Occipital lobe (tissue), 2 donors: ENCODE measurements around the gene SH3GL1. TPM values are rescaled to one million over a fixed set of nuclear protein-coding genes. Genes with fewer than 3 reads are reported as not detected.

Source experiments
- DNase-seq: peaks from one replicate; lab custom pipeline; 2025; lab: John Stamatoyannopoulos, UW
- total RNA-seq: library from RNA; depleted of rRNA; stranded (reverse); fragments of >200 nt; gene quantifications from one replicate; pipeline ENCODE4 v1.2.3, GENCODE V29; 2014

SH3GL1 gene
- total RNA-seq, 1 donor from 2014 or later = 15.3 TPM

- DNase-seq = no peak
Measured at GRCh38 chr19:4432918-4433506, 32.7 kb upstream of the SH3GL1 start.

- peak; percentile 36 for DNase-seq
Measured at GRCh38 chr19:4431808-4432674, 31.7 kb upstream of the SH3GL1 start.

GRCh38 chr19:4431296-4431695, 30.9 kb upstream of the SH3GL1 start:
- DNase-seq = no peak

GRCh38 chr19:4430760-4431159, 30.4 kb upstream of the SH3GL1 start:
- no peak for DNase-seq

GRCh38 chr19:4429771-4430171, 29.4 kb upstream of the SH3GL1 start:
- DNase-seq = no peak

- peak; percentile 22 for DNase-seq
Measured at GRCh38 chr19:4429256-4429655, 28.9 kb upstream of the SH3GL1 start.

GRCh38 chr19:4428326-4428975, 28.1 kb upstream of the SH3GL1 start:
- no peak for DNase-seq

GRCh38 chr19:4425537-4425936, 25.2 kb upstream of the SH3GL1 start:
- no peak for DNase-seq

GRCh38 chr19:4423416-4424126, 23.2 kb upstream of the SH3GL1 start:
- DNase-seq = no peak

- DNase-seq = no peak
Measured at GRCh38 chr19:4416268-4416667, 15.9 kb upstream of the SH3GL1 start.

GRCh38 chr19:4415352-4415751, 15.0 kb upstream of the SH3GL1 start:
- peak; percentile 34 for DNase-seq

- DNase-seq = no peak
Measured at GRCh38 chr19:4414800-4415321, 14.5 kb upstream of the SH3GL1 start.

GRCh38 chr19:4414144-4414799, 13.9 kb upstream of the SH3GL1 start:
- DNase-seq = no peak

- DNase-seq = no peak
Measured at GRCh38 chr19:4413588-4413987, 13.2 kb upstream of the SH3GL1 start.

GRCh38 chr19:4409123-4409933, 9.0 kb upstream of the SH3GL1 start:
- no peak for DNase-seq

GRCh38 chr19:4406626-4407025, 6.3 kb upstream of the SH3GL1 start:
- no peak for DNase-seq

- DNase-seq = no peak
Measured at GRCh38 chr19:4405977-4406376, 5.6 kb upstream of the SH3GL1 start.

GRCh38 chr19:4403005-4403761, 2.8 kb upstream of the SH3GL1 start:
- DNase-seq = no peak
